Vagina (tissue), 2 donors: ENCODE data around the gene TTC28. TPM values are rescaled to one million over a fixed set of nuclear protein-coding genes. Genes with fewer than 3 reads are reported as not detected.

Experiments used
- DNase-seq, 2 donors: peaks; one replicate each; pipeline ENCODE4 v3.0.0-alpha.2; 2017; ENCODE audit errors: extremely low spot score in 2 of 2
- H3K27ac ChIP-seq: fragments of 200-600 bp; sonication (generic); one replicate; pipeline ENCODE4 v1.5.1; 2019
- H3K27me3 ChIP-seq: fragments of 200-600 bp; sonication (generic); one replicate; pipeline ENCODE4 v1.5.1; 2019
- H3K36me3 ChIP-seq, 2 donors: fragments of 200-600 bp; sonication (generic); one replicate each; pipeline ENCODE4 v1.5.1; 2017 to 2019
- H3K4me1 ChIP-seq: fragments of 200-600 bp; sonication (generic); one replicate; pipeline ENCODE4 v1.5.1; 2019
- H3K4me3 ChIP-seq, 2 donors: fragments of 200-600 bp; sonication (generic); 1 replicate in 1 of 2; 2 replicates in 1 of 2; pipeline ENCODE4 v1.5.1; 2016 to 2019
- H3K9me3 ChIP-seq: fragments of 200-600 bp; sonication (generic); one replicate; pipeline ENCODE4 v1.5.1; 2019
- POLR2A ChIP-seq, 2 donors: fragments of 450-650 bp; IDR thresholded peaks; one replicate each; pipeline ENCODE4 v1.6.1; 2017; ENCODE audit warnings: antibody characterized with exemption in 2 of 2, mild to moderate bottlenecking in 2 of 2, moderate library complexity in 2 of 2
- POLR2AphosphoS5 ChIP-seq, 2 donors: sonication (generic); formaldehyde crosslinking; IDR thresholded peaks; one replicate each; pipeline ENCODE4 v1.9.0; 2017; ENCODE audit warnings: antibody characterized with exemption in 2 of 2, mild to moderate bottlenecking in 2 of 2, low read depth in 1 of 2; ENCODE audit not compliant: insufficient read depth in 1 of 2
- intact Hi-C: fragments of 100-400 bp; cut with DNase I; formaldehyde crosslinking; loops from one replicate; pipeline ENCODE4 v1.15.1; 2023
- total RNA-seq: library from RNA; depleted of rRNA; stranded (reverse); fragments of >200 nt; gene quantifications from one replicate; pipeline ENCODE4 v1.2.3, GENCODE V29; 2016
- TF ChIP-seq, protein P1 (sequence below), 3 experiments: fragments of 450-650 bp in 2 of 3; fragments of 200-600 bp in 1 of 3; sonication (generic) in 1 of 3; IDR thresholded peaks; one replicate each; pipeline ENCODE4 v1.5.1; 2017 to 2019; ENCODE audit warnings: antibody characterized with exemption in 3 of 3, mild to moderate bottlenecking in 2 of 3, moderate library complexity in 2 of 3

Gene TTC28
- total RNA-seq, 1 donor from 2014 or later, result 41.7 TPM

GRCh38 chr22:28379951-28380350, 299.7 kb downstream of the TTC28 start:
- TF ChIP-seq POLR2AphosphoS5 (IDR thresholded peaks at IDR 0.05; ENCODE audit: insufficient read depth in 1 of 2, low read depth in 1 of 2), result no peak
- TF ChIP-seq, protein P1, sequence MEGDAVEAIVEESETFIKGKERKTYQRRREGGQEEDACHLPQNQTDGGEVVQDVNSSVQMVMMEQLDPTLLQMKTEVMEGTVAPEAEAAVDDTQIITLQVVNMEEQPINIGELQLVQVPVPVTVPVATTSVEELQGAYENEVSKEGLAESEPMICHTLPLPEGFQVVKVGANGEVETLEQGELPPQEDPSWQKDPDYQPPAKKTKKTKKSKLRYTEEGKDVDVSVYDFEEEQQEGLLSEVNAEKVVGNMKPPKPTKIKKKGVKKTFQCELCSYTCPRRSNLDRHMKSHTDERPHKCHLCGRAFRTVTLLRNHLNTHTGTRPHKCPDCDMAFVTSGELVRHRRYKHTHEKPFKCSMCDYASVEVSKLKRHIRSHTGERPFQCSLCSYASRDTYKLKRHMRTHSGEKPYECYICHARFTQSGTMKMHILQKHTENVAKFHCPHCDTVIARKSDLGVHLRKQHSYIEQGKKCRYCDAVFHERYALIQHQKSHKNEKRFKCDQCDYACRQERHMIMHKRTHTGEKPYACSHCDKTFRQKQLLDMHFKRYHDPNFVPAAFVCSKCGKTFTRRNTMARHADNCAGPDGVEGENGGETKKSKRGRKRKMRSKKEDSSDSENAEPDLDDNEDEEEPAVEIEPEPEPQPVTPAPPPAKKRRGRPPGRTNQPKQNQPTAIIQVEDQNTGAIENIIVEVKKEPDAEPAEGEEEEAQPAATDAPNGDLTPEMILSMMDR (IDR thresholded peaks at IDR 0.05), result no peak
- TF ChIP-seq POLR2A (IDR thresholded peaks at IDR 0.05), result no peak
- Histone ChIP-seq H3K36me3 (no peaks in the 10 kb centered on the region), H3K4me3 (no peak overlapping the region)

GRCh38 chr22:28379075-28379779, 300.4 kb downstream of the TTC28 start:
- no peak overlapping the region for H3K4me3 ChIP-seq
- H3K27ac ChIP-seq, result no peak overlapping the region
- H3K4me1 ChIP-seq, result peaks cover 41% of the 10 kb centered on the region
- intact Hi-C loops, result no loop called here
- H3K9me3 ChIP-seq, result no peaks in the 10 kb centered on the region
- TF ChIP-seq, protein P1 (IDR thresholded peaks at IDR 0.05), result no peak
- no peak for TF ChIP-seq POLR2A (IDR thresholded peaks at IDR 0.05)
- TF ChIP-seq POLR2AphosphoS5 (IDR thresholded peaks at IDR 0.05; ENCODE audit: insufficient read depth in 1 of 2, low read depth in 1 of 2), result no peak
- H3K27me3 ChIP-seq, result no peaks in the 10 kb centered on the region
- no peaks in the 10 kb centered on the region for H3K36me3 ChIP-seq
- no peak for DNase-seq

More at GRCh38 chr22:28379951-28380350, 299.7 kb downstream of the TTC28 start:
- H3K27me3 ChIP-seq, result no peaks in the 10 kb centered on the region
- intact Hi-C loops, result no loop called here
- H3K27ac ChIP-seq, result no peak overlapping the region
- H3K9me3 ChIP-seq, result no peaks in the 10 kb centered on the region
- DNase-seq, result no peak
- H3K4me1 ChIP-seq, result peaks cover 41% of the 10 kb centered on the region

DNA sequence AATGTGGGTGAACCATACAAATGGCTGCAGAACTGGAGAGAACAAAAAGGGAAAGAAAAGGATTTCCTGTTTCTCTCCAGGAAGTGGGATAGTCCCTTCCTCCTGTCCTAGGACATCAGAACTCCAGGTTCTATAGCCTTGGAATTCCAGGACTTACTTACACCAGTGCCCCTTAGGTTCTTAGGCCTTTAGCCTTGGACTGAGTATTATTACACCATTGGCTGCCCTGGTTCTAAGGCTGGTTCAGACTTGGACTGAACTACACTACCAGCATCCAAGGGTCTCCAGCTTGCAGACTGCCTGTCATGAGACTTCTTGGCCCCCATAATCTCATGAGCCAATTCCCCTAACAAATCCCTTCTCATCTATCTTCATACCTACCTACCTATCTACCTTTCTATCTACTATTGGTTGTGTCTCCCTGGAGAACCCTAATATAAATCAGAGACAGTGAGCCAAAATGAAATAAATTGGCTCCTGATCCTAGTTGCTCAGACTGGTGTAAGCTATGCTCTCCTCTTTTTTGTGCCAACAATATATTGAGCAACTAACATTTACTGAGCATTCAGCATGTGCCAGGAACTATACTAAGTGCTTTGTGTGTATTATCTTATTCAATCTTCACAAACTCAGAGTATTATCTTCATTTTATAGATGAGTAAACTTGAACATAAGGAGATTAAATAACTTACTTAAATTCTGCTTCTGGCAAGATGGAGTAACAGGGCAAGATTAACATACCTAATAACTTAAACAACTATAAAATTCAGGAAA, 303.7 kb downstream of the TTC28 start:
- Histone ChIP-seq H3K9me3 (no peaks in the 10 kb centered on the region), H3K36me3 (no peaks in the 10 kb centered on the region), H3K4me3 (no peak overlapping the region), H3K27ac (no peak overlapping the region), H3K4me1 (peaks cover 38% of the 10 kb centered on the region), H3K27me3 (no peaks in the 10 kb centered on the region)
- TF ChIP-seq POLR2AphosphoS5 (IDR thresholded peaks at IDR 0.05; ENCODE audit: insufficient read depth in 1 of 2, low read depth in 1 of 2), result no peak
- TF ChIP-seq POLR2A (IDR thresholded peaks at IDR 0.05), result no peak
- TF ChIP-seq, protein P1 (IDR thresholded peaks at IDR 0.05), result no peak
- DNase-seq, result no peak
- intact Hi-C loops, result no loop called here

DNA sequence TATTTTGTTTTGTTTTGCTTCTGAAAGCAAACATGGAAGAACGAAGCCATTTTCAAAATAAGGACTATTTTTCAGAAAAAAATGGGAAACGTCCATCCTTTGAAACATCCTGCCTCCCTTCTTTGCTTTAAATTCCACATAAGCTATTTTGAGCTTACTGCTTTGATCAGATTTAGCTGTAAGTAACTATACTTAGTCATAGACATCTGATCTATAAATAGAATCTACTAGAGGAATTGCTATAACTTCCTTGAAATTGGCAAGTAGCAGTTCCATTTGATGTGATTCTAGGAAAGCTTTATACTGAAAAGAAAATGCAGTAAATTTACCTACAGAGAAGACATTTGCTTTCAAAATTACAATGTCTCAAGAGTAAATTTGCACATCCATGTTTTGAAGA, 305.8 kb downstream of the TTC28 start:
- no peak for DNase-seq
- H3K27ac ChIP-seq, result no peak overlapping the region
- no peak overlapping the region for H3K4me3 ChIP-seq
- no peaks in the 10 kb centered on the region for H3K27me3 ChIP-seq
- intact Hi-C loops, result no loop called here
- peaks cover 23% of the 10 kb centered on the region for H3K4me1 ChIP-seq
- no peaks in the 10 kb centered on the region for H3K9me3 ChIP-seq
- TF ChIP-seq, protein P1 (IDR thresholded peaks at IDR 0.05), result no peak
- TF ChIP-seq POLR2AphosphoS5 (IDR thresholded peaks at IDR 0.05; ENCODE audit: insufficient read depth in 1 of 2, low read depth in 1 of 2), result no peak
- TF ChIP-seq POLR2A (IDR thresholded peaks at IDR 0.05), result no peak
- no peaks in the 10 kb centered on the region for H3K36me3 ChIP-seq

DNA sequence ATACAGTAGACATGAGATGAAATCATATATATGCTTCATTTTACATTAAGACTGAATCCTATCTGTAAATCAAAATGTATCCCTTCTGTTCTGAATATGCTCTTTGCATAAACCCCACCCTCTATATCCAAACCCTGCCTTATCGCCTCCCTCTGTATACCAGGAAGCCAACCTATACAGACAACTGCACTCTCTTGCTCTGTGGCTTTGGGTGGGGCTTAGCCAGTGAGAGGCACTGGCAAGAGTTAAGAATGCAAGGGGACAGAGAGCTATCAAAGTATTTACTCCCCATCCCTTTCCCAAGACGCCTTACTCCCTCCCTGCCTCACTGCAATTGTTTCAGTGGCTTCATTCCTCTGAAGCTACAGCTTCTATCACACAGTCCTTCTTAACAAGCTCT, 309.8 kb downstream of the TTC28 start:
- Histone ChIP-seq H3K27me3 (no peaks in the 10 kb centered on the region), H3K36me3 (no peaks in the 10 kb centered on the region), H3K27ac (no peak overlapping the region), H3K4me1 (peaks cover 8% of the 10 kb centered on the region), H3K4me3 (no peak overlapping the region), H3K9me3 (no peaks in the 10 kb centered on the region)
- TF ChIP-seq POLR2A (IDR thresholded peaks at IDR 0.05), result no peak
- TF ChIP-seq POLR2AphosphoS5 (IDR thresholded peaks at IDR 0.05; ENCODE audit: insufficient read depth in 1 of 2, low read depth in 1 of 2), result no peak
- TF ChIP-seq, protein P1 (IDR thresholded peaks at IDR 0.05), result no peak
- intact Hi-C loops, result no loop called here
- no peak for DNase-seq
